22Rv1 (cell line): ENCODE results near the gene CSTA.

Experiments used
- H3K27ac ChIP-seq: fragments of 450-650 bp; 2 replicates; pipeline ENCODE4 v1.5.1; 2017
- ZFX ChIP-seq: fragments of 450-650 bp; IDR thresholded peaks from 2 replicates; pipeline ENCODE4 v1.6.1; 2017; ENCODE audit warnings: antibody characterized with exemption, borderline replicate concordance
- TF ChIP-seq, protein P1 (sequence below): fragments of 450-650 bp; IDR thresholded peaks from 2 replicates; pipeline ENCODE4 v1.5.1; 2017; ENCODE audit warnings: mild to moderate bottlenecking

CSTA gene, protein sequence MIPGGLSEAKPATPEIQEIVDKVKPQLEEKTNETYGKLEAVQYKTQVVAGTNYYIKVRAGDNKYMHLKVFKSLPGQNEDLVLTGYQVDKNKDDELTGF

DNA sequence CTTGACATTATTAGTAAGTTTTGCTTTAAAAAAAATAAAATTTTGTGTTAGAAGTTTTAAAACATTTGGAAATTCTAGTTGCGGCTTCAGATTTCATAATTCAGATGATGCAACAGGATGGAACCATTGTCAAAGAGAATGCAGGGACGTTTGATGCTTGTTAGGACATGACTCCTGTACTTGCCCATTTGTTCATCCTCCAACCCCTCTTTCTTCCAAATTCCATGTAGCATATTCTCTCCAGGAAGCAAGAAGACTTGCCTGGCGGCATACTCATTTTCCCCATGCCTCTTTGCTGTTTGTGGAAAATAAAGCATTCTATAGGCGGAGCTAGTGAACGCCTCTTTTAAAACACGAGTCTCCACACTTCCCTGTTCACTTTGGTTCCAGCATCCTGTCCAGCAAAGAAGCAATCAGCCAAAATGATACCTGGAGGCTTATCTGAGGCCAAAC, at the start of gene CSTA:
CSTA (plus strand) TSS at position 378 of the 453 bp plus-strand sequence; CDS start at position 423, 45 bp downstream.
- H3K27ac ChIP-seq: no peak within 1 kb of the TSS

DNA sequence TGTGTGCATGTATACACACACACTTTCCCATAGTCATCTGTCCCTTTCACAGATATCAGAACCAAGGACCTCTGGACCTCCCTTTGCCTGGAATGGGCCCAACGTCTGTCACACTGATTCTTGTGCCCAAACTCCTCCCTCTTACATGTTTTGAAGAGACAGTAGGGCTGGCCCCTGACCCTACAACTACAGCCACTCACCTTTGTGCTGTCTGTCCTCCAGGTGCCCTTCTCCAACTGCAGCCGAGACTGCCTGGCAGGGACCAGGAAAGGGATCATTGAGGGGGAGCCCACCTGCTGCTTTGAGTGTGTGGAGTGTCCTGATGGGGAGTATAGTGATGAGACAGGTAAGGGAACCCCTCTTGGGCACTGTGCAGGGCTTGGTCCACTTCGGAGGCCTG, 43.2 kb upstream of the CSTA start:
- TF ChIP-seq, protein P1, sequence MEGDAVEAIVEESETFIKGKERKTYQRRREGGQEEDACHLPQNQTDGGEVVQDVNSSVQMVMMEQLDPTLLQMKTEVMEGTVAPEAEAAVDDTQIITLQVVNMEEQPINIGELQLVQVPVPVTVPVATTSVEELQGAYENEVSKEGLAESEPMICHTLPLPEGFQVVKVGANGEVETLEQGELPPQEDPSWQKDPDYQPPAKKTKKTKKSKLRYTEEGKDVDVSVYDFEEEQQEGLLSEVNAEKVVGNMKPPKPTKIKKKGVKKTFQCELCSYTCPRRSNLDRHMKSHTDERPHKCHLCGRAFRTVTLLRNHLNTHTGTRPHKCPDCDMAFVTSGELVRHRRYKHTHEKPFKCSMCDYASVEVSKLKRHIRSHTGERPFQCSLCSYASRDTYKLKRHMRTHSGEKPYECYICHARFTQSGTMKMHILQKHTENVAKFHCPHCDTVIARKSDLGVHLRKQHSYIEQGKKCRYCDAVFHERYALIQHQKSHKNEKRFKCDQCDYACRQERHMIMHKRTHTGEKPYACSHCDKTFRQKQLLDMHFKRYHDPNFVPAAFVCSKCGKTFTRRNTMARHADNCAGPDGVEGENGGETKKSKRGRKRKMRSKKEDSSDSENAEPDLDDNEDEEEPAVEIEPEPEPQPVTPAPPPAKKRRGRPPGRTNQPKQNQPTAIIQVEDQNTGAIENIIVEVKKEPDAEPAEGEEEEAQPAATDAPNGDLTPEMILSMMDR: no peak
- no peak for TF ChIP-seq ZFX

More for the DNA sequence above, at the start of gene CSTA:
- TF ChIP-seq, protein P1: no peak
- TF ChIP-seq ZFX: no peak

DNA sequence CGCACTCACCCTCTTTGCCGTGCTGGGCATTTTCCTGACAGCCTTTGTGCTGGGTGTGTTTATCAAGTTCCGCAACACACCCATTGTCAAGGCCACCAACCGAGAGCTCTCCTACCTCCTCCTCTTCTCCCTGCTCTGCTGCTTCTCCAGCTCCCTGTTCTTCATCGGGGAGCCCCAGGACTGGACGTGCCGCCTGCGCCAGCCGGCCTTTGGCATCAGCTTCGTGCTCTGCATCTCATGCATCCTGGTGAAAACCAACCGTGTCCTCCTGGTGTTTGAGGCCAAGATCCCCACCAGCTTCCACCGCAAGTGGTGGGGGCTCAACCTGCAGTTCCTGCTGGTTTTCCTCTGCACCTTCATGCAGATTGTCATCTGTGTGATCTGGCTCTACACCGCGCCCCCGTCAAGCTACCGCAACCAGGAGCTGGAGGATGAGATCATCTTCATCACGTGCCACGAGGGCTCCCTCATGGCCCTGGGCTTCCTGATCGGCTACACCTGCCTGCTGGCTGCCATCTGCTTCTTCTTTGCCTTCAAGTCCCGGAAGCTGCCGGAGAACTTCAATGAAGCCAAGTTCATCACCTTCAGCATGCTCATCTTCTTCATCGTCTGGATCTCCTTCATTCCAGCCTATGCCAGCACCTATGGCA, 41.1 kb upstream of the CSTA start:
- TF ChIP-seq ZFX: no peak
- TF ChIP-seq, protein P1: no peak
- no peak overlapping the region for H3K27ac ChIP-seq

More for the DNA sequence above, 43.2 kb upstream of the CSTA start:
- H3K27ac ChIP-seq: no peak overlapping the region

DNA sequence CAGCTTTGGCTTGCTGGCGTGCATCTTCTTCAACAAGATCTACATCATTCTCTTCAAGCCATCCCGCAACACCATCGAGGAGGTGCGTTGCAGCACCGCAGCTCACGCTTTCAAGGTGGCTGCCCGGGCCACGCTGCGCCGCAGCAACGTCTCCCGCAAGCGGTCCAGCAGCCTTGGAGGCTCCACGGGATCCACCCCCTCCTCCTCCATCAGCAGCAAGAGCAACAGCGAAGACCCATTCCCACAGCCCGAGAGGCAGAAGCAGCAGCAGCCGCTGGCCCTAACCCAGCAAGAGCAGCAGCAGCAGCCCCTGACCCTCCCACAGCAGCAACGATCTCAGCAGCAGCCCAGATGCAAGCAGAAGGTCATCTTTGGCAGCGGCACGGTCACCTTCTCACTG, 40.6 kb upstream of the CSTA start:
- no peak overlapping the region for H3K27ac ChIP-seq
- TF ChIP-seq, protein P1: no peak
- TF ChIP-seq ZFX: no peak

DNA sequence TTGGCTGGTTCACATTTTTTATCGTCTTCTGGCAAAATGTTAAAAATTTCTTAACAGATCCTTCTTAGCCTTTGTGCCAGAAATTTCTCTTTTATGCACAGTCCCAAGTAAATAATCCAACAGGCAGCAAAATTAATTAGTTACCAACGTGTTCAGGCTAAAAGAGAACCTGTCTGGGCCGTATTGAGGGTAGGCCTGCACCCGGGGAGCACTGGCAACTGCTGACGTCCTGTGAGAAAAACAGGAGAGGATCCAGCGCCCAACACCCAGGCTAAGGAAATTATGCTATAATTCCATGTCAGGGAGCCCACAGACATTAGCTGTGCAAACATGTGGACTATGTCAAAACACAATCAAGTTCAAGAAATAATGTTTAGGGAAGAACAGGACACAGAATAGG, 30.7 kb upstream of the CSTA start:
- no peak overlapping the region for H3K27ac ChIP-seq
- no peak for TF ChIP-seq ZFX
- TF ChIP-seq, protein P1: no peak

DNA sequence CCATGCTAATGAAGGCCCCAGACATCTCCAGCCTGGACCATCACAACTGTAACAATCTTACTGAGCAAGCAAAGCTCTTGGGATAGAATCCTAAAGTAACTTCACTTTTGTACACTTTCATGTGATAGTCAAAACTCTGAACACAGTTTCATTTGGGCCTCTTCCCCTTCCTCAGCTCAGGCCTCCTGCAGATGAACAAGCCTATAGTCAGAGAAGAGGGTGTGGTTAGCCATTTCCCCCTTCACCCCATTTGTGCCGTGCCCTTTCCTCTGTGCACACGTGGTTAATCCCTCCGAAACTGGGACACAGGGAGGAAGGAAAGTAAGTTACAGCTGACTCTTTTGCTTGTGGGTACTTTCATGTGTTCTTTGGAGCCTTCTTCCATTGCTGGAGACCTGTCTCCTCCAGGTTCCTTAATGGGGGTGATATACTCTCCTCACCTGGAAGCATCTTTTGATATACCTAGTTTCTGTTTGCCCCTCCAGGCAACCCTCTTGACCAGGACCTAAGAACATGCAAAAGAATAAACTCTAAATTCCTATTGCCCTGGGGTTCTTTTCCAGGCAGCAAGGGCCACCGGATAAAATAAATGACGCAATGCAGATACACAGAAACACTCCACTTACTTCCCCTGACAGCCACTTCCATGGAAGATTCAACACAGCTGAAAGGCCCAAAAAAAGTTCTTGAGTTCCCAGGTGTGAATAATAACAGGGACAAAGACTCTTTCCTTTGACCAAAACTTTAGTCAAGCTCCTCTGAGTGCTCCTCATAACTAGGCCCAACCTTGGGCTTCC, 29.6 kb upstream of the CSTA start:
- H3K27ac ChIP-seq: no peak overlapping the region

More for the DNA sequence above, 29.6 kb upstream of the CSTA start:
- TF ChIP-seq, protein P1: no peak
- no peak for TF ChIP-seq ZFX
